ENCODE data around the gene TAF1B.

The TAF1B gene

DNA sequence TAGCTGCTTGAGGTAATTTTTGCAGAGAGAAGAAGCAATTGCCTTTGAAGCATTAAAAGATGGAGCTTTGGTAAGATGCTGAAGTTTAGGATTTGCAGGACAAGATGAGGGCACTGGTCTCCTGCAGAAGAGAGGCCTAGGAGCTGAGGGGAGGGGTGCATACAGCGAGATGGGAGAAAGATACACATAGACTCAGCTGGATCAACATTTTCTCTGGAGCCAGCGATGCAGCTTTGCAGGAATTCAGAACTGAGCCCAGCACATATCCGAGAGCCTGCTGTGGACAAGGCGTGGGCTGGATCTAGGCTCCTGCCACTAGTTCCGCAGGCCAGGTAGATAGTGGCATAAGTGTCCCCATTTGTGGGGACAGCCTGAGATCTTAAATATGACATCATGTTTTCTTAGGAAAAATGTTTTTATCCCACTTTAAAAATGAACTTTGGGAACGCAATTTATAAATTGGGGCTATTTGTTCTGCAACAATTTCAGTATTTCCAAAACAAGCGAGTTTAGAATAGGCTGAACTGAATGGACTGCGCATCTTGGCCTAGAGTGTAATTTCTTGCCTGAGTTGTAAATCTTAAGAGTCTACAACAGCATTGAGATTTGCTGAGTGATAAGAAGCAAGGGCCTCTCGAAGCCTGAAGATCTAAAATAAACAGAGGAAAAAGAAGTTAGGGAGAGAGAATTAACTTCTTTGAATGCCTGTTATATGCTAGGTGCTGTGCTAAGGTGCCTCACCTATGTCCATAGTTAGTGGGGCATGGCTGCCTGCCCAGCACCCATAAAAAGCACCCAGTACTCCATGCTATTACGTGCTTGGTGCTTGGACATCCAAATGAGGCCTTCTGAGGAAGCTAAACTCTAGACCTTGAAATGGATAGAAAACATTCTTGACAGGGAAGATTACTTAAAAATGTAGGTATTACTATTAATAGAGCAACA lies 125.6 kb downstream of the TAF1B start:
- DNase-seq = no peak

DNA sequence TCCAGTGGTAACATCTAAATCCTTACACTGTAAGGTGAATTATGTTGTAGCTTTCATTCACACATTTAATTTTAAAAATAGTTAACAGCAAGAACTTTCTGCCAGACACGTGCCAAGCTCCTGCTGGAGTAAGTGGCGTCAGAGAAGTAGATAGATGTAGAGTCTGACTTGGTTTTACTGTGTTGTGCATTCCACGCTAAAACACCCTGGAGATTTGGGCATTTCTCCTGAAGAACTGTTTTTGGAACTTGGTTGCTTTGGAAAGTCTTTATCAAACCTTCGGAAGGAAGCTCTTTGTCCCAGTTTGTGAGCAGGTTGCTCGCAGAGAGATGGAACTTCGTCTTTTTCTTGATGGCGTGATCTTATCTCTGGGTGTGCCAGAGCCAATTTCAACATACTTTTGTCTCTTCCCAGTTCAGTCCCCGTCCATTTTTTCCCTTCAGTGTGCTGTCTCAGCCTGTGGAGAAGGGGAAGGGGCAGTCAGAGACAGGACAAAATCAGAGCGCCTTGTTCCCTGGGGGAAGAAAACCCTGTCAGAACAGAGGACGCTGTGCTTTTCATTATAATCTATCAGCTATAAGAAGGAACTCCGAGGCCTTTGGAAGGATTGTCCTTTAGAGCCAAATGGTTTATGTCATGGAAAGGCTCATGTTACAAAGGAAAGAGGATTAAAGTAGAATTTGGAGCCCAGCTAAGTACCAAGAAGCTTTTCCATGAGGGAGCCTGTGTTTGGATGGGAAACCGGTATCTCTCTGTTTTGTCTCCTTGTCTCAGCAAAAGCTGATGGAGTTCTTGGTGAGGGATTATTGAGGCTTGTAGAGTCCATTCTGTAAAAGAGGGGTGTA lies 127.1 kb downstream of the TAF1B start:
- no peak for DNase-seq

DNA sequence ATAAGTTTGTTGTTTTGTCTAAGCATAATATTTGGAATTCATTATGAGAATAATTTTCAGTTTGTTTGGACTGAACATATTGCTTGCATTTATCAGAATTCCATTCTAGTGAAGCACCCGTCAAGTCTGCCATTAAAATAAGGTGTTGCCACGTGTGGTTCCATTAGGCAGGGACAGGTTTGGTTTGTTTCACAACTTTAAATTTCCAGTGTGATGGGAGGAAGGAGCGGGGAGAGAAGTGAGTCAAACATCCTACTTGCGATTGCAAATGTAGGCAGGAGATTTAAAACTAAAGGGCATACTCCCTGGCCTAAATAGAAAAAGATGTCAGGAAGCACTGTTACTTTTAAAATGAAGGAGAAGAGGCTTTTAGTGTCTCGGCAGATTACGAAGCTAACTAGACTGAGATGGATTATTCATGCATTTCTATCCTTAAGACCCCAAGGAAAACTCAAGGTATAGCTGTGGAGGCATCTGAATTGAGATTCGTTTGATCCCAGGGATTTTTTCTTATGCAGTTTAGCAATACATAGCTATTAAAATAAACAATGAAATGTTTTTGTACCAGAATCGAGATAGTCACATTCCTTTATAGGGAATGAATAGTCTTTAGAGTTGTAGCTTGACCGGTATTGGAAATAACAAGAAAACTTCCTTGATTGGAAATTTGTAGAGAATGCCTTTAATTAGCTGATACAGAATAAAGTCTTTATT lies 128.0 kb downstream of the TAF1B start:
- DNase-seq = no peak

GRCh38 chr2:9971890-9972289 lies 128.6 kb downstream of the TAF1B start:
- DNase-seq = no peak

GRCh38 chr2:9972621-9973479 lies 129.6 kb downstream of the TAF1B start:
- no peak for DNase-seq

GRCh38 chr2:9973690-9974089 lies 130.4 kb downstream of the TAF1B start:
- no peak for DNase-seq

- DNase-seq = no peak
Measured at GRCh38 chr2:9974343-9974742, 131.1 kb downstream of the TAF1B start.

DNA sequence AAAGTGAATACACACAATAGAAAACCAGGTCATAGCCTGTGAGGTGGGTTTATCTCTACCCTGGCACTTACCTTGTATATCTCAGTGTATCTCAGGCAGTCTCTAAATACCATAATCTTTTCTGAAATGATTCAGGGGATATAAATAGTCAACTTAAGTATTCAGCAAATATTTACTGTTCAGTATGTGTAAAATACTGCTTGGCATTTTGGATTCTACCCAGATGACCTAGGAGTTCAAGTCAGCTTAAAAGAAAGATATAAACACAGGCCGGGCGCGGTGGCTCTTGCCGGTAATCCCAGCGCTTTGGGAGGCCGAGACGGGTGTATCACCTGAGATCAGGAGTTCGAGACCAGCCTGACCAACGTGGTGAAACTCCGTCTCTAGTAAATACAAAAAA lies 132.1 kb downstream of the TAF1B start:
- no peak for DNase-seq

DNA sequence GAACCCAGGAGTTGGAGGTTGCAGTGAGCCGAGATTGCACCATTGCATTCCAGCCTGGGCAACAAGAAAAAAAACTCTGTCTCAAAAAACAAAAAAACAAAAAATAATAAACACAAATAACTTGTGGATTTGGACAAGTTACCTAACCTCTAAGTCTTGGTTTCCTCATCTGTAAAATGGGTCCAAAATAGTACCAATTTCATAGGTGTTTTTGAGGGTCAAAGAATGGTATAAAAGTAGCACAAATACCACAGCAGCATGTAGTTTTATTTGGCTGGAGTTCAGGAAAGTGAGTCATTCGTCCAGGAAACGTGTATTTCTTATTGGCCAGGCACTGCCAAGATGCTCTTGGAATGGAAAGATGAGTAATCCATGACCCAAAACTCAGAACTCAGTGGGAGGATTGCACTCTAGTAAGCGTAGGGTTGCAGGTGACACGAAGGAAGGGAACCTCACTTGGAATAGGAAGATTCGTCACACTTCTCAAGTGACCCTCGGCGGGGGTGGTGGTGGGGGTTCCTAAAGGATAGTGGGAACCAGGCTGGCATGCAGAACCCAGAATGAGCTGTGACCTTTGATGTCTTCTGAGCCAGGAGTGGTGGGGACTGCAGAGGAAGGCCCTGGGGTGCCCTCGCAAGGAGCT lies 132.7 kb downstream of the TAF1B start:
- DNase-seq = no peak

DNA sequence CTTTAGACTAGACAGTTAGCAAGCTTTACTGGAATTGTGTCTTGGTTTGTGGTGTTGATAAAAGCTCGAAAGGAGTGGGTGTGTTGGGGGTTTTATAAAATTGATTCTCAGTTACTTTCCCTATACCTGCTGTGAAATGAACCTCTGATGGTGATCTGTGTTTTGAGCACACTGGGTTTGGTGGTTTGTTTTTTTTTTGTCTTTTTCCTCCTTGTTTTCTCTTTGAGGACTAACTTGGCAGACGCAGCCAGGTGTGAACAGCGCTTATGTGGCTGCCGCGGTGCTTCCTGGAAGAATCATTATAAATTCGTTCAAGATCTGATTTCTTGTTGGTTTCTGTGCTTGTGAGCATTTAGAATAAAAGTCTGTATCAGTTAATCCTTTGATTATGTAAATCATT lies 136.7 kb downstream of the TAF1B start:
- no peak for DNase-seq

DNA sequence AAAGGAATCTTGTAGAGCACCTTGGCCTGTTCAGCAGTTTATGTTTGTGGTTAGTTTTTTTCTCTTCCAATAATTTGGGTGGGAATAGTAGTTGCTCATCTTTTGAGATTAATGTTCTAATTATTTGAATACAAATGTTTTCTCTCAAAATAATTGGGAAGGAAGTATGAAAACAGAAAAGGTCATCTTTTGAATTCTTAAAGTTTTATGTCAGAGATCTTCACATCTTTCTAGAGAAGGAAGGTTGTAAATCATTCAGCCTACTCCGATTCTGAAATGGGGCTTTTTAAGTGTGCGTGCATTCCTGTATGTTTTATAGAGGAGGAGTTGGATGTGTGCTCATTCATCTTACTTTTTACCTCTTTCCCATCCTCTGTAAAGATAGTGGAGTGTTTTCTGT lies 137.2 kb downstream of the TAF1B start:
- no peak for DNase-seq

DNA sequence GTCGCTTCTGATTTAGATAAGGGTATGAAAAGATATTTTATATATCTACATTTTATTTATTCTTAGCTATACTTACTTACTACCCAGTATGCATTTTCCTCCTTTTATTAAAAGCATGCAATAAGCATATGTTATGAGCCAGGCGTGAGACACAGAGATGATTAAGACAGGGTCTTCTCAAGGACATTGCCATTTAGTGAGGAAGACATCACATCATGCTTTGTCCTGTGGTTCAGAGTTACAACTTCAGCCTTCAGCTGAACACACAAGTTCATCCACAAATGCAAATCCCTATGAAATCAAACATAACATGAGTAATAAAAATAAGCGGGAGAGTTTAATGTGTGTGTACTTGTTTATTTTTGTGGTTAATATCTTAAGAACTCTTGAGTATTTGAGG lies 138.4 kb downstream of the TAF1B start:
- DNase-seq = no peak

DNA sequence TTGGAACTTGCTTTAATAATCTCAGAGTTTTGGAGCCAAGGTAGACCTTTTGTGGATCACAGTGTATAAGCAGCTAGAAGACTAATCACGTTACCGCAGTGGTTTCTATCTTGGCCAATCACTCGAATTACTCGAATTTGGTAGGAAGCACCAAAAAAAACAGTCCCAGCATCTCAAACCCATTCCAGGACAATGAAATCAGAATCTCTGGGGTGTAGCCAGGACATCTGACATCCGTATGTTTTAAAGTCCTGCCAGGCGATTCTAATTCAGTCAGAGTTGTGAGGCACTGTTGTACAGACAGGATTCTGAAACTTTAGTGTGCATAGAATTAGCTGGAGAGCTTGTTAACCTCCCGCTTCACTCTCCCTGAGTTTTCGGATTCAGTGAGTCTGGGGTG lies 139.0 kb downstream of the TAF1B start:
- DNase-seq = no peak

- no peak for DNase-seq
Measured at GRCh38 chr2:9982891-9983290, 139.6 kb downstream of the TAF1B start.

- no peak for DNase-seq
Measured at GRCh38 chr2:9983401-9984216, 140.3 kb downstream of the TAF1B start.

All from NCI-H345 (cell line).